GM20000 (cell line): ENCODE measurements around the gene DDX52.

Source experiments
- DNase-seq: peaks from one replicate; pipeline ENCODE4 v3.0.0; 2012; ENCODE audit warnings: low spot score
- CTCF ChIP-seq: IDR thresholded peaks from 2 replicates; pipeline ENCODE4 v1.5.1; 2012; ENCODE audit warnings: mild to moderate bottlenecking, control low read depth; ENCODE audit errors: extremely low read depth, missing control alignments

Gene DDX52

GRCh38 chr17:37676115-37676925 lies 33.1 kb upstream of the DDX52 start:
- DNase-seq = no peak
- TF ChIP-seq CTCF = no peak

DNA sequence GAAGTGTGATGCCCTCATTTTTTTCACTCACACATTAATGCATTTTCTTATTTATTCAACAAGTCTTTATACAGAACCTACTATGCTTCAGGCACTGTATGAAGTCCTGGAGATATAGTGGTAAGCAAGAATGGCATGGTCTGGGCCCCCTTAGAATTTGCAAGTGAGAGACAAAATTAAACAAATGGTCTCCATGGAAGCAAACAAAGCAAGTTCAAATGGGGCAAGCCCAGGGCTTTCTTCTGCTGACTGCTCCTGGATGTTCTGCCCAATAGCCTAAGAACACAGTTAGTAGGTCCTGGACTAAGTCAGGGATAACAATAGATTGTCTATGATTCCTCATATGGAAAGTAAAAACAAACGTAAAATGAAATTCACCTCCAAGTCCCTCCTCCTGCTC lies 31.3 kb upstream of the DDX52 start:
- no peak for DNase-seq
- no peak for TF ChIP-seq CTCF

DNA sequence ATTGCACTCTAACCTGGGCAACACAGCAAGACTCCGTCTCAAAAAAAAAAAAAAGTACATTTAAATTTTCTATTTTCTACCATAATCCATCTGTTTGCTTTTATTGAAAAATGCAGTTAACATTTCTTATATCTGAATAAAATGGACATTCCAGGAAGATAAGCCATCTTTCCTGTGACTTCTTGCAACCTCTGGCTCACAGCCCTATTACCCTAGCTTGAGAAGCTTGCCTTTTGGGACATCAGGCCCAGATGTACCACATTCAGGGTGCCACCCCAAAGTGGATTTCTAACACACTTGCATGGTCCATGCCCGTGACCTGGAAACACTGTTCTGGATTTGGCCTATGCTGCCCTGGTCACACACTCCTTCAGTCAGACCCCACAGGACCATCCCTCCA lies 30.1 kb upstream of the DDX52 start:
- TF ChIP-seq CTCF = no peak

GRCh38 chr17:37672548-37673078 lies 29.4 kb upstream of the DDX52 start:
- TF ChIP-seq CTCF = no peak
- DNase-seq = no peak

More for the DNA sequence above, 30.1 kb upstream of the DDX52 start:
- DNase-seq = no peak

DNA sequence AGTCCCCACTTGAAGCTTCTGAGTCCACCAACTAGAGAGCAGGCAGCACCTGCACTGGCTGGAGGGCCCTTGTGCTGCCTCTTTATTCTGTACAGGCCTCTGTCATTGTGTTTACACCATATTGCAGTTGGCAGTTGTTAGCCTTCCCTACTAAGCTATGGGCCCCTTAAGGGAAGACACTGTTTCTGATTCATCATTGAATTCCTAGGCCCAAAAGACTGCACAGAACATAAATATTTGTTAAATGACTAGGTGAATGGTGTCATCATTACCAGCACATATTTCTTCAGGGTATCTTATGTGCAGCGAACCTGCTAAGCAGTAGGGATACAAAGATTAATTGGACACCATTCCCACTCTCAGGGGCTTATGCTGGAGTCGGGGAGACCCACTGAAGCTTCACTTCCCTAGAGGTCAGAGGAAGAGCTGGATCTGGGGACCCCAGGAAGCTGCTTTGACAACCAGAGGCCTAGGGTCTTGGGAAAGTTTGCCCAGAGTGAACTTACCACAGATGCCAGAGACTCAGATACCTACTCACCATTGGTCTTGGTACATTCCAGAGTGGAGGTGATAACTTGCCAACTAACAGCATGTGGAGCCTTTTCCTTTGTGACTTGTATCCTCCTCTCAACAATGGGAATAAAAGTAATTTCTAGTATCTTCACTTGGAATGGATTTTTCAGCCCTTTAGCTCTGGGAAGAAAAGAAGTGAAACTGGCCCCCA lies 28.7 kb upstream of the DDX52 start:
- no peak for TF ChIP-seq CTCF
- no peak for DNase-seq

DNA sequence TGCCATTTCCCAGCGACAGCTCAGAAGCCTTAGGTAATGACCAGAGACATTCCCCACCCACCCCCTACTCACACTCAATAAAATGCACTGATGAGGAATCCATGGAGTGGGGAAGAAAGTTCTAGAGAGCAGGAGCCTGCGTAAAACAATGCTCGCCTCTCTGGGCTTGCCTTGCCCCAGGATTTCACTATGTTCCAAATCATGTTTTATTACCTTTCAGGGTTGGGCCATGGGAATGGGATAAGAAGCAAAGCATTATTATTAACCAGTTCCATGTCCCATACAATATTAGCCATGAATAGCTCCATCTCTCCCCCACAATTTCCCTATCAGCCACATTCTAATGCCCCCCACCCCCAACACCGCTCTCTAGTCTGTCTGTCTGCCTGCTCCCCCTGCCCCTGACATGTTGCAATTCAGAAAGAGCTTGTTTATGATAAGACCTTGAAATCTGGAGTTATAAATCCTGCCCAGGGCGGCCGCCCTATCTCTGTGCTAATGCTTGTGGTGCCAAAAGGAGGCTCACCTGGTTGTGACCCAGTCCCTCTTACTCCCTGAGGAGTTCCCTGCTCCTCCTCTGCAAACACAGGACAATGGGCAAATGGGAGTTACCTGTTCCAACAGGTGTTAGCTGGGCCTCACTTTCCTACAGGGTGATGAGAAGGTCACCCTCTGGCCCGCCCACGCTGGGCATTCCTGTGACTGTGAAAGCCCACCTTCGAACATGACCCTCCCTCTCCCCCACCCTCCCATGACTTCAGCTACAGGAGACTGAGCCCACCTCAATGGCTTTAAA lies 28.0 kb upstream of the DDX52 start:
- no peak for DNase-seq
- TF ChIP-seq CTCF = no peak
